Measurements from ENCODE around the gene ZMYM1. TPM values are rescaled to one million over a fixed set of nuclear protein-coding genes. Genes with fewer than 3 reads are reported as not detected.

ZMYM1 gene
- total RNA-seq: 10 to 100 TPM; 13.9 to 18.1 (median 14.7) TPM

DNA sequence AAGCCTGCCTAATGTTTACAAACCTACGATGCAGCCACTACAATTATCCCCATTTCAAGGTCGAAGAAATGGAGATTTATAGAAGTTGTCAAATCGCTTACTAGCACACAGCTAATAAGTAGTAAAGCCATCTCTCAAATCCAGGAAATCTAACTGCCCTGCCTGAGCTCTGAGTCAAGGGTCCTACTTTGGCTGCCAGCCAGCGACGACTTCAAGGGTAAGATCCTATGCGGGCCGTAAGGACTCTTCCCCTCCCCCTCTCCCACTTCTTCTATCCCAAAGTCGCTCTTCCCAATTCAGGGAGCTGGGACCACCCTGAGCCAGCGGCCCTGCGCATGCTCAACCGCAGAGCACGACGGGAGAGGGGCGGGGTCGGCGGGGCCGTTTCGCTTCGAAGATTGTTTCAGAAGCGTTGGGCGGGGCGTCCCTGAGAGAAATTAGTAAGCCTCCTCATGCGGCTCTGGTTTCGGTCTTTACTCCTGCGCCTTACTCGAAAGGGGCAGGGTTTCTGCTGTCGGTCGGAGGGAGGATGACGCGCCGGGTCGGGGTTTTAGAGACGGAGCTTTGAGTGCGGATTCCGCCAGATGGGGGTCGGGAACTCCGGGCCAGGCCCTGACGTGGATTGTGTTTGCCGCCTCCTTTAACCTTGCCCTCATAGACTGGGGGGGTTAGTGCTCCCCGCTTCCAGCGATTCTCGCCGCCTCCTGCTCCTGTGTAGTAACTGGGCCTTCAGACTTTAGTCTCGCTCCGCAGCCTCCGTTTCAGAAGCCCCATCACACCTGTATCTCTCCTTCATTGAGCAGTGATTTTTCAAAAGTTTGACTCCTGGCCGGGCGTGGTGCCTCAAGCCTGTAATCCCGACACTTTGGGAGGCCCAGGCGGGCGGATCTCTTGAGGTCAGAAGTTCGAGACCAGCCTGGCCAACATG lies at the start of gene ZMYM1:
TSS of gene ZMYM1 (plus strand) at position 383 of the 928 bp plus-strand sequence. CDS start 14,603 bp downstream, outside the sequence.
- TF ChIP-seq, protein P1, sequence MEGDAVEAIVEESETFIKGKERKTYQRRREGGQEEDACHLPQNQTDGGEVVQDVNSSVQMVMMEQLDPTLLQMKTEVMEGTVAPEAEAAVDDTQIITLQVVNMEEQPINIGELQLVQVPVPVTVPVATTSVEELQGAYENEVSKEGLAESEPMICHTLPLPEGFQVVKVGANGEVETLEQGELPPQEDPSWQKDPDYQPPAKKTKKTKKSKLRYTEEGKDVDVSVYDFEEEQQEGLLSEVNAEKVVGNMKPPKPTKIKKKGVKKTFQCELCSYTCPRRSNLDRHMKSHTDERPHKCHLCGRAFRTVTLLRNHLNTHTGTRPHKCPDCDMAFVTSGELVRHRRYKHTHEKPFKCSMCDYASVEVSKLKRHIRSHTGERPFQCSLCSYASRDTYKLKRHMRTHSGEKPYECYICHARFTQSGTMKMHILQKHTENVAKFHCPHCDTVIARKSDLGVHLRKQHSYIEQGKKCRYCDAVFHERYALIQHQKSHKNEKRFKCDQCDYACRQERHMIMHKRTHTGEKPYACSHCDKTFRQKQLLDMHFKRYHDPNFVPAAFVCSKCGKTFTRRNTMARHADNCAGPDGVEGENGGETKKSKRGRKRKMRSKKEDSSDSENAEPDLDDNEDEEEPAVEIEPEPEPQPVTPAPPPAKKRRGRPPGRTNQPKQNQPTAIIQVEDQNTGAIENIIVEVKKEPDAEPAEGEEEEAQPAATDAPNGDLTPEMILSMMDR (IDR thresholded peaks at IDR 0.05; ENCODE audit: low read depth): no peak

GRCh38 chr1:35029761-35030160 lies 49.4 kb upstream of the ZMYM1 start:
- TF ChIP-seq, protein P1 (IDR thresholded peaks at IDR 0.05; ENCODE audit: low read depth): no peak

DNA sequence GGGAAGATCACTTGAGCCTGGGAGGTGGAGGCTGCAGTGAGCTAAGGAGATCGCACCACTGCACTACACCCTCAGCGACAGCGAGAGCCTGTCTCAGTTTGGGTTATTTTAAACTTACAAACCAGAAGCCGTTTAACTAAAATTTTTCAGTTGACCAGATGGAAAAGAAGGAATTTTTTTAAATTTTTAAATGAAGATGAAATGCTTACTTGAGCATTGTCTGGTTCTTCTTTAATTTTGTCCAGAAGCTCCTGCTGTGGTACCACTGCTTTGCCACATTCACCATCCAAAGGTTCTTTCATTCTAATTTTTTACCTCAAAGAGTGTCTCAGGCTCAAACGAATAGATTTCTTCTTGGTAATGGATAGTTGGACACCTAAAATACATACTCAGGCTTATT lies 48.8 kb upstream of the ZMYM1 start:
- TF ChIP-seq, protein P1 (IDR thresholded peaks at IDR 0.05; ENCODE audit: low read depth): no peak

- TF ChIP-seq, protein P1 (IDR thresholded peaks at IDR 0.05; ENCODE audit: low read depth): no peak
Measured at GRCh38 chr1:35030756-35031446, 48.3 kb upstream of the ZMYM1 start.

DNA sequence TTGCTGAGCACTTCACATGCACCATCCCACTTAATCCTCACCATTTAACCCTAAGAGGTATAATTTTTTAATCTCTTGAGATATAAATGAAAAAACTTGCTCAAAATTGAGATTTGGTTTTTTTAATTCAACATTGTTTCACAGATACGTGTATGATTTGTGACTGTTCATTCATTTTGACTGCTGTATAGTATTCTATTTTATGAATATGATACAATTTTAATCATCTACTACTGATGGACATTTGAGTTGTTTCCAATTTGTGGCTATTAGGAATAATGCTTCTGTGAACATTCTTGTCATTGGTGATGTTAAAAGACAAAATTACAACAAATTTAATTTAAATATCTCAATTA lies 46.8 kb upstream of the ZMYM1 start:
- TF ChIP-seq, protein P1 (IDR thresholded peaks at IDR 0.05; ENCODE audit: low read depth): no peak

DNA sequence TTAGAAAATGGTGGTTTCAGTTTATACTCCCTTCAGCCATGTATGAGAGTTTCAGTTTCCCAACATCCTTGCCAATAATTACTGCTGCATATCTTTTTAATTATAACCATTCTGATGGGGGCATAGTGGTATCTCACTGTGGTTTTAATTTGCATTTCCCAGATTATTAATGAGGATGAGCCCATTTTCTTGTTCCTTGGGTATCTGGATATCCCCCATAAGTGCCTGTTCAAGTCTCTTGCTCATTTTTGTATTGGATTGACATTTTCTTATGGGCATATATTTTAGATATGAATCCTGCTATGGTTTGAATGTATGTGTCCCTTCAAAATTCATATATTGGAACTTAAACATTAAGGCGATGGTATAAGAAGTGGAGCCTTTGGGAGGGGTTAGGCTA lies 45.8 kb upstream of the ZMYM1 start:
- TF ChIP-seq, protein P1 (IDR thresholded peaks at IDR 0.05; ENCODE audit: low read depth): no peak

DNA sequence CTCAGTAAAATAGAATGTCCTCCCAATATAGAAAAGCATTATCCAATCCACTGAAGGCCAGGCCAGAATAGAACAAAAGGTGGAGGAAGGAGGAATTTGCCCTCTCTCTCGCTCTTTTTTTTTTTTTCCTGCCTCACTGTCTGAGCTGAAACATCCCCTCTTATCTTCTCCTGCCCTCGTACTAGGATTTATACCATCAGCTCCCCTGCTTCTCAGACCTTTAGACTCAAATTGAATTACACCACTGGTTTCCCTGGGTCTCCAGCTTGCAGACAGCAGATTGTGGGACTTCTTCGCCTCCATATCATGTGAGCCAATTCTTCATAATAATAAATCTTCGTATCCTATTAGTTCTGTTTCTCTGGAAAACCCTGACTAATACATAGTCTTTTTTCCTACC lies 42.6 kb upstream of the ZMYM1 start:
- TF ChIP-seq, protein P1 (IDR thresholded peaks at IDR 0.05; ENCODE audit: low read depth): no peak

All from subcutaneous adipose tissue (tissue), 4 donors.